Measurements from ENCODE around the gene AP5S1.
"Not testable (repeated sequence)": the region's sequence is repeated elsewhere in the genome, so short reads cannot be mapped to it uniquely, and the experiment has no call there.

AP5S1 gene

DNA sequence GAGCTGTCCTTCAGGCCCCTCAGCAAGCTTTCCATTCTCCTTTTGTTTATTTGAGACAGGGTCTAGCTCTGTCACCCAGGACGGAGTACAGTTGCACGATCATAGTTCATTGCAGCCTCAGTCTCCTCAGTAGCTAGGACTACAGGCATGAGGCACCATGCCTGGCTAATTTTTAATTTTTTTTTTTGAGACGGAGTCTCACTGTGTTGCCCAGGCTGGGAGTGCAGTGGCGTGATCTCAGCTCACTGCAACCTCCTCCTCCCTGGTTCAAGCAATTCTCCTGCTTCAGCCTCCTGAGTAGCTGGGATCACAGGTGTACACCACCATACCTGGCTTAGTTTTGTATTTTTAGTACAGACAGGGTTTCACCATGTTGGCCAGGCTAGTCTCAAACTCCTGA is 31.1 kb upstream of the AP5S1 start:
- not testable (repeated sequence) for DNase-seq (ENCODE audit: low spot score)

- DNase-seq (ENCODE audit: low spot score): not testable (repeated sequence)
Measured at GRCh38 chr20:3794168-3794567, 26.2 kb upstream of the AP5S1 start.

GRCh38 chr20:3794701-3795420 is 25.5 kb upstream of the AP5S1 start:
- DNase-seq (ENCODE audit: low spot score): no peak

DNA sequence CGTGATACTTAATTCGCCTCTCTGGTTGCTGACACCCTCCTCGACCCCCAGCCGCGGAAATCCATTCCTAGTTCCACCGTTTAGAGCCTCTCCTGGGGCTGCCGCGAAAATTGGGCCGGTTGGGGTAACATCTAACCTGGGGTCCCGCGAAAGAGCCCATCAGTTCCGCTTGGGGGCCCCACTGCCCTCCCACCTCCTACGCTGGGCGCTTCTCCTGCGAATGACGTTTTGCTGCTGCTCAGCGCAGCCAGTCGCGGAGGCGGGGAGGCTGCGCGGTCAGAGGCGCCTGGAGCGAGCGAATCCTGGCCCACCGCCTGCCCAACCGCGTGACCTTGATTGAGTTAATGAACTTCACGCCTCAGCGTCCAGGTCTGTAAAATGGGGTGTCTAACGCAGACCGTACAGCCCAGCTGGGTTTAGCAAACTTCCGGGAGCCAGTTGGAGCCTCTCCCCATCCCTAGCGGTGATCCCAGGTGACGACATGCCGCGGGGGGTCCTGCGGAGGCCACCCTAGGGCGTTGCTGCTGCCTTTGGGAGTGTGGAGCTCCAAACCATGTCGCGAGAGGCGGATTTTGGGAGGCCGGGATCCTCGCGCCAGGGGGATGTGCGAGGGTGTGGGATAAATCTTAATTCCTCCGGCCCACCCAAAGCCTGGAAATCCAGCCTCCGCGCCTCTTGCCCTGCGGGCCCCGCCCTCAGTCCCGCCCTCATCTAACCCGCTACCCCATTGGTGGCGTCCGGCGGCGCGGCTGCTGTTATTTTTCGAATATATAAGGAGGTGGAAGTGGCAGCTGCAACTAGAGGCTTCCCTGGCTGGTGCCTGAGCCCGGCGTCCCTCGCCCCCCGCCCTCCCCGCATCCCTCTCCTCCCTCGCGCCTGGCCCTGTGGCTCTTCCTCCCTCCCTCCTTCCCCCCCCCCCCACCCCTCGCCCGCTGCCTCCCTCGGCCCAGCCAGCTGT is 24.6 kb upstream of the AP5S1 start, which contains the start of gene CDC25B:
Gene CDC25B, plus strand, starts transcription at position 800 of the 958 bp plus-strand sequence. CDS start 222 bp downstream, outside the sequence.
- peak; percentile 95 for DNase-seq (ENCODE audit: low spot score)

GRCh38 chr20:3796477-3797225 is 23.7 kb upstream of the AP5S1 start:
- DNase-seq (ENCODE audit: low spot score): no peak

DNA sequence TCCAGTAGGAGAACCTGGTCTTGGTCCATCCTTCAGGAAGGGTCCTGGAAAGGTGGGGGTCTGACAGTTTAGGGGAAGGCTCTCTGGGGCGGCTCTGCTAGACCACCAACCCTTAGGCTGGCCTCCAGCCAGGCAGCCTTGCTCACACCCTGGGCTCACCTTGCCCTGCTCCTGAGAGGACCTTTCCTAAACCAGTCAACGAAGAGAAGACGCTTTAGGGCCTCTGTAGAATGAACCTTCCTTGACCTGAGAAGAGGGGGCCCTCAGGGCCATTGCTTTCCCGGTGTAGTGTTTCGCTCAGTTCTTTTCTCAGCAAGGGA is 23.2 kb upstream of the AP5S1 start:
- no peak for DNase-seq (ENCODE audit: low spot score)

DNA sequence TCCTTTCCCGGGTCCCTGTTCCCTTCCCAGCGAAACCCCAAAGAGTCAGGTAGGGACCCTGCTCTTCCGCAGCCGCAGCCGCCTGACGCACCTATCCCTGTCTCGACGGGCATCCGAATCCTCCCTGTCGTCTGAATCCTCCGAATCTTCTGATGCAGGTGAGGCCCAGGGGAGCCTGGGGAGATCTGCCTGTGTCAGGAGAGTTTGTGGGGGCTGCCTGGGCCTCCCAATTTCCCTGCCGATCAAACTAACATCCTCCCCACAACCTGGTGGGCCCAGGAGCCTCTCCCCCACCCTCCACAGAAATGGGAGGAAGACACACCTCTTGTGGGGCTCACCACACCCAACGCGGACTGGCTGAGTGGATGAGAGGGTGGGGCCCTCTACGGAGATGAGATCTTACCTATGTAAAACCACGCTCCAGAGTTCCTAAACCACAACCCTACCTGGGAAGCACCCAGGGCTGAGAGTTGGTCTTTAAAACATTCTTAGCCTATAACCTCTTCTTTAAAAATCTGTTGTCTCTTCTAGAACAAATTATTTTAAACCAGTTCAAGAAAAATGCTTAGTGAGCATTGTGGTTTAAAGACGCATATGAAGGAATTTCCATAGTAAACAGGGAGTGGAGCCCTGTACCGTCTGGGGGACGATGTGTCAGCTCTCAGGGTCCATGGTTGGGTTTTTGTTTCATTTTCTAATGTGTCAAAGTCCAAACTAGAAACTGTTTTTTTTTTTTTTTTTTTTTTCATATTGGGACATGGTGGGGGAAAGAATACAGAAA is 22.6 kb upstream of the AP5S1 start:
- peak; percentile 89 for DNase-seq (ENCODE audit: low spot score)

DNA sequence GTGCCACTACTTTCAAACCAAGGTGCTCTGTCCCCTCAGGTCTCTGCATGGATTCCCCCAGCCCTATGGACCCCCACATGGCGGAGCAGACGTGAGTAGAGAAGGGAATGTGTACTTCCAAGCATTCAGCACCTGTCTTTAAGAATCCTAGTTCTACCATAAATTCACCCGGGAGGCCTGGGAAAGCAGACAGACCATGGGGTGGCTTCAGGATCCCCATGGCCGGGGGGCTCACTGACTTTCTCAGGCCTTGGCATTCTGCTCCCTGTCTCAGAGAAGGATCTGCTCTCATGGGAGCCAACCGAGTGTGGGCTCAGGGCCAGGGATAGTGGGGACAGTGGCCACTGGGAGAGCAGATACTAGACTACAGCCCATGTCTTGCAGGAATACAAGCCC is 22.0 kb upstream of the AP5S1 start:
- DNase-seq (ENCODE audit: low spot score): no peak

DNA sequence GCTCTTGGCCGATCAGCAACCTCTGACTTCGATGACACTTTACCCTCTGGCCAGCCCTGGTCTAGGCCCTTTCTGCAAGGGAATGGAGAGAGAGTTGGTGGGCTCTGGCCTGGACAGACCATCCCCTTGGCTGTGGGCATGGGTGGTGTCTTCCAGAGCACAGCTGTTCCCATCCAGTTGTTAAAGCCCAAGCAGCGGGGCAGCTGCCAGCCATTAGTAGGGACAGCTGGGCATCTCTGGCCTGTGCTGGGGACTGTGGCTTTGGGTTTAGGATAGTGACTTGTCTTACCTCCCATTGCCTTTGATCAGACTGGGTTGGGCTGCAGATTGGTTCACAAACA is 21.5 kb upstream of the AP5S1 start:
- DNase-seq (ENCODE audit: low spot score): no peak

DNA sequence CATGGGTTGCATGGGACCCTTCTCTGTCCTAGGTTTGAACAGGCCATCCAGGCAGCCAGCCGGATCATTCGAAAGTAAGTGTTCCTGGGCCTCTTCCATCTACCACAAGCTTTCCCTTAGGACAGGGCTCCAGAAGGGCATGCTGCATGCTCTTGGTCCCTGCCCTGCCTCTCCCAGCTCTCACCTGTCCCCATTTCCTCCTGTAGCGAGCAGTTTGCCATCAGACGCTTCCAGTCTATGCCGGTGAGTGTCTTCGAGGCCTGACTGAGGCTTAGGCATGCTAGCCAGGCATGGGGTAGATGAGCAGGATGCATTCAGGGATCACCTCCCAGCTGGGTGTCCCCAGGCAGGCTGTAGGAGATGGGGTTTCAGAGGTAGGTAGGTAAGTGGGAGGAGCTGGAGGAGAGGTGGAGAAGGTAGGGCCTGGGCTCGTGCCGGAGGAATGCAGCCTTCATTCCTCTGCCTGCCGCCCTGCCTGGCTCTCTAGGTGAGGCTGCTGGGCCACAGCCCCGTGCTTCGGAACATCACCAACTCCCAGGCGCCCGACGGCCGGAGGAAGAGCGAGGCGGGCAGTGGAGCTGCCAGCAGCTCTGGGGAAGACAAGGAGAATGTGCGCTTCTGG is 20.0 kb upstream of the AP5S1 start:
- no peak for DNase-seq (ENCODE audit: low spot score)

DNA sequence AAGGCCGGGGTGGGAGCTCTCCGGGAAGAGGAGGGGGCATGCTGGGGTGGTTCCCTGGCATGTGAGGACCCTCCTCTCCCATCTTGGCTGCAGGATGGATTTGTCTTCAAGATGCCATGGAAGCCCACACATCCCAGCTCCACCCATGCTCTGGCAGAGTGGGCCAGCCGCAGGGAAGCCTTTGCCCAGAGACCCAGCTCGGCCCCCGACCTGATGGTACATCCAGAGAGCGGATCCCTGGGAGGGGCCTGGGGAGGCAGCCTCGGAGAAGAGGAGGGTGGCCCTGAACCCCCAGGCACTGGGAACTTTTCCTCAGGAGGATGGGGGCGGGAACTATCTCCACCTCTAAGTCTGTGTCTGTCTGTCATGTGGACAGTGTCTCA is 19.5 kb upstream of the AP5S1 start:
- no peak for DNase-seq (ENCODE audit: low spot score)

DNA sequence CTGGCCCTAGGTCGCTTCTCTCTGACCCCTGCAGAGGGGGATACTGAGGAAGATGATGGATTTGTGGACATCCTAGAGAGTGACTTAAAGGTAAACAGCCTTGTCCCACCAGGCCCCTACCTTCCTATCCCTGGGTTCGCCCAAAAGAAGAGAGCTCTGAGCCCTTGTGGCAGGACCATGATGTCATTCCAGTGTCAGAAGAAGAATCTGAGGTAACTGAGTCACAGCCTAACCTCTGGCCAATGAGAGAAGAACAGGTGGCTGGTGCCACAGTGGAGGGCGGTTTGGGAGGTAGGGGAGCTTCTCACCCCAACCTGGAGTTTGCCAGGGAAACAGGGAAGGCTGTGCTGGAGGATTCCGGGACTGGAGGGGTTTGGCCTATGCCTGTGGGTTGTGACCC is 19.0 kb upstream of the AP5S1 start:
- DNase-seq (ENCODE audit: low spot score): no peak

DNA sequence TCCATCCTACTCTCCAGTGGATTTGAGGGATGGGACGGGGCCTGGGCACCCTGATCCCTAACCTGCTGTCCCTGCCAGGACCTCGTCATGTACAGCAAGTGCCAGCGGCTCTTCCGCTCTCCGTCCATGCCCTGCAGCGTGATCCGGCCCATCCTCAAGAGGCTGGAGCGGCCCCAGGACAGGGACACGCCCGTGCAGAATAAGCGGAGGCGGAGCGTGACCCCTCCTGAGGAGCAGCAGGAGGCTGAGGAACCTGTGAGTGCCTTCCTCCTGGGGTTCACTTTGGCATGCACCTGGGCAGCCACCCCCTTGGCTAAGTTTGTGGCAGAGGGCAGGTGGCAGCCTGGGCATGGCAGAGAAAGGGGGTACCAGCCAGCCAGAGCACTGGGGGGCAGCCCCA is 18.5 kb upstream of the AP5S1 start:
- no peak for DNase-seq (ENCODE audit: low spot score)

DNA sequence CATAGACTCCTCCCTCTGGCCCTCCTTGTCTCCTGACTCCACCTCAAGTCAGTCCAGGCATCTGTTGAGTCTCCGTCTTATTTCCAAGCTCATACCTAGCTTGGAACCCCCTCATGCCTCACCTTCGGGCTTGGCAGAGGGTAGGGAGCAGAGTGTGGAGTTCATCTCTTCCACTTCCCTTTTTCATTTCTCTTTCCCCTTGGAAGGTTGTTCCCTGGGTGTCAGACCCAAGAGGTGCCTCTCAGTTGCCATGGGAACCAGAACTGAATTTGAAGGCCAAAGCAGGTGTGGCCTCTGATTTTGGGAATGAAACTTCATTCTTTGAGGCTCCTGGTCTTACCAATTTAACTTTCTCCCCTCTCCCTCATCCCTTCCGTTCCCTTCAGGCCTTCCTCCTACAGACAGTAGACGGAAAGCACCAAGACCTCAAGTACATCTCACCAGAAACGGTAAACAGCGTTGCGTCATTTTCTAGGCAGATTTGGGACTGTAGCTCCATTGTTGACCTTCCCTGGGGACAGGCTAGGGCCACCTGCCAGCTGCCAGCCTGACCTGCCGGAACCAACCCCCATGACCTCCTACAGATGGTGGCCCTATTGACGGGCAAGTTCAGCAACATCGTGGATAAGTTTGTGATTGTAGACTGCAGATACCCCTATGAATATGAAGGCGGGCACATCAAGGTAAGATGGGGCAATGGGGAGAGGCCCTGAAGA is 17.7 kb upstream of the AP5S1 start:
- DNase-seq (ENCODE audit: low spot score): no peak

- no peak for DNase-seq (ENCODE audit: low spot score)
Measured at GRCh38 chr20:3803289-3803688, 17.1 kb upstream of the AP5S1 start.

- no peak for DNase-seq (ENCODE audit: low spot score)
Measured at GRCh38 chr20:3803854-3804253, 16.5 kb upstream of the AP5S1 start.

DNA sequence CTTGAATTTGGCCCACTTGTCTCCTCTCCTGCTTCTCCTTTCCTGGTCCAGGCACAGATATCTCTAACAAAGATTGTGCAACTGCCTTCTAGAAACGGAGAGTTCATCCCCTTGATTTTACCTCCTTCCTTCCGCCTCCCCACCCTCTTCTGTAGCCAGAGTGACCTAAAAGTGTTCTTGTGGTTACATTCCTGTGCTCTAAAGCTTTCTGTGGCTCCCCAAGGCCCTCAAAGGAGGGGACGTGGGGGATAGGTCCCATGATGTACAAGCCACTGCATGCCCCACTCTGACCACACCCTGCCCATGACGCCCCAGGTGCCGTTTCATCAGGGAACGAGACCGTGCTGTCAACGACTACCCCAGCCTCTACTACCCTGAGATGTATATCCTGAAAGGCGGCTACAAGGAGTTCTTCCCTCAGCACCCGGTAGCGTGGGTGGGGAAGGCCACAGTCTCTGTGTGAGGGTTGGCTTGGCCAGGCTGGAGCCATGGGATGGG is 16.0 kb upstream of the AP5S1 start:
- peak; percentile 55 for DNase-seq (ENCODE audit: low spot score)

GRCh38 chr20:3804781-3805180 is 15.6 kb upstream of the AP5S1 start:
- no peak for DNase-seq (ENCODE audit: low spot score)

DNA sequence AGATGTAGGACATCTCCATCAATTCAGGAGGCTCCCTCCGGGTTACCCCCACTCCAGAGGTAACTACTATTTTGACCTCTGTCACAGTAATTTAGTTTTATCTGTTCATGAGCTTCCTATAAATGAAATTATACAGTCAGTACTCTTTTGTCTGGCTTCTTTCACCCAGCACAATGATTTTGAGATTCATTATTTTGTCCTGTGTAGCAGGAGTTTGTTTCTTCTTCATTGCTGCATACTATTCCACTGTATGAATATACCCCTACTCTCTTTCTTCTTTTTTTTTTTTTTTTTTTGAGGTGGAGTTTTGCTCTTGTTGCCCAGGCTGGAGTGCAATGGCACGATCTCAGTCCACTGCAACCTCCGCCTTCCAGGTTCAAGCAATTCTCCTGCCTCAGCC is 11.8 kb upstream of the AP5S1 start:
- DNase-seq (ENCODE audit: low spot score): no peak

GRCh38 chr20:3811467-3812258 is 8.7 kb upstream of the AP5S1 start:
- DNase-seq (ENCODE audit: low spot score): peak; percentile 99

Data from SW480 (cell line).